ENCODE data around the gene FAM81A.
A peak's percentile ranks its signal among the peaks of the same experiment; 100 is the strongest.

Gene FAM81A

GRCh38 chr15:59531066-59531675 is 93.2 kb downstream of the FAM81A start:
- H2BK120ac ChIP-seq (ENCODE audit: low read depth, low read length): no peak overlapping the region
- no peak overlapping the region for H3K18ac ChIP-seq (ENCODE audit: low read depth in 1 of 2, low read length in 2 of 2)
- no peak overlapping the region for H2BK12ac ChIP-seq (ENCODE audit: low read length in 2 of 2)
- H3K4ac ChIP-seq (ENCODE audit: low read depth in 1 of 2, low read length in 2 of 2): no peak overlapping the region
- DNase-seq: no peak
- no peak overlapping the region for H3K4me3 ChIP-seq (ENCODE audit: insufficient read depth in 1 of 2, low read depth in 1 of 2, low read length in 2 of 2)
- no peak overlapping the region for H3K27ac ChIP-seq (ENCODE audit: low read length, poor library complexity, severe bottlenecking)
- H3K23ac ChIP-seq (ENCODE audit: low read length in 2 of 2): no peak overlapping the region
- no peak overlapping the region for H2BK5ac ChIP-seq (ENCODE audit: low read depth, low read length, poor library complexity, severe bottlenecking)
- no peaks in the 10 kb centered on the region for H3K4me1 ChIP-seq (ENCODE audit: control insufficient read depth, insufficient read depth, low read depth, low read length)
- H4K91ac ChIP-seq (ENCODE audit: low read length): no peak overlapping the region
- H3K9ac ChIP-seq (ENCODE audit: low read length): no peak overlapping the region
- no peak overlapping the region for H2AFZ ChIP-seq (ENCODE audit: low read depth, low read length)
- no peak overlapping the region for H3K14ac ChIP-seq (ENCODE audit: low read length in 2 of 2)
- no peaks in the 10 kb centered on the region for H3K9me3 ChIP-seq (ENCODE audit: control insufficient read depth, low read length)
- 91% methylated on average over 7 of the region's 9 CpGs for WGBS
- H4K8ac ChIP-seq (ENCODE audit: low read length): no peak overlapping the region
- H3K4me2 ChIP-seq (ENCODE audit: low read length, poor library complexity, severe bottlenecking): no peak overlapping the region
- H3K36me3 ChIP-seq (ENCODE audit: control insufficient read depth in 1 of 2, insufficient read depth in 2 of 2, low read depth in 1 of 2, low read length in 2 of 2): no peaks in the 10 kb centered on the region
- peaks cover 0 to 10% of the 10 kb centered on the region in 2 experiments for H3K27me3 ChIP-seq (ENCODE audit: control insufficient read depth in 1 of 2, insufficient read depth in 1 of 2, low read length in 2 of 2)
- no peak overlapping the region for H2BK15ac ChIP-seq (ENCODE audit: low read depth, poor library complexity, severe bottlenecking)
- H3K79me1 ChIP-seq (replicated peaks; ENCODE audit: low read length, poor library complexity, severe bottlenecking): no peaks in the 10 kb centered on the region
- H2AK5ac ChIP-seq (ENCODE audit: low read length, severe bottlenecking): no peak overlapping the region

- 0% methylated on average over 3 of the region's 8 CpGs for WGBS
- no peak overlapping the region for H2BK12ac ChIP-seq (ENCODE audit: low read length in 2 of 2)
Measured at GRCh38 chr15:59532770-59533379, 94.9 kb downstream of the FAM81A start.

GRCh38 chr15:59536553-59536952 is 98.6 kb downstream of the FAM81A start:
- H3K4me1 ChIP-seq (ENCODE audit: control insufficient read depth, insufficient read depth, low read depth, low read length): no peaks in the 10 kb centered on the region
- WGBS: 95% methylated on average over 4 of the region's 6 CpGs

More at GRCh38 chr15:59532770-59533379, 94.9 kb downstream of the FAM81A start:
- no peak overlapping the region for H2BK15ac ChIP-seq (ENCODE audit: low read depth, poor library complexity, severe bottlenecking)
- no peak overlapping the region for H2AFZ ChIP-seq (ENCODE audit: low read depth, low read length)
- H4K91ac ChIP-seq (ENCODE audit: low read length): no peak overlapping the region
- peak overlapping the region; percentile 41 for H3K9ac ChIP-seq (ENCODE audit: low read length)
- no peak overlapping the region for H2BK5ac ChIP-seq (ENCODE audit: low read depth, low read length, poor library complexity, severe bottlenecking)
- H3K23ac ChIP-seq (ENCODE audit: low read length in 2 of 2): no peak overlapping the region
- H3K4me2 ChIP-seq (ENCODE audit: low read length, poor library complexity, severe bottlenecking): no peak overlapping the region
- H3K4me3 ChIP-seq (ENCODE audit: insufficient read depth in 1 of 2, low read depth in 1 of 2, low read length in 2 of 2): no peak overlapping the region
- no peaks in the 10 kb centered on the region for H3K79me1 ChIP-seq (replicated peaks; ENCODE audit: low read length, poor library complexity, severe bottlenecking)
- H3K27me3 ChIP-seq (ENCODE audit: control insufficient read depth in 1 of 2, insufficient read depth in 1 of 2, low read length in 2 of 2): peaks cover 0 to 19% of the 10 kb centered on the region in 2 experiments
- H3K14ac ChIP-seq (ENCODE audit: low read length in 2 of 2): no peak overlapping the region
- no peak overlapping the region for H3K27ac ChIP-seq (ENCODE audit: low read length, poor library complexity, severe bottlenecking)
- no peak overlapping the region for H3K18ac ChIP-seq (ENCODE audit: low read depth in 1 of 2, low read length in 2 of 2)
- H4K8ac ChIP-seq (ENCODE audit: low read length): no peak overlapping the region
- H2BK120ac ChIP-seq (ENCODE audit: low read depth, low read length): no peak overlapping the region
- no peaks in the 10 kb centered on the region for H3K36me3 ChIP-seq (ENCODE audit: control insufficient read depth in 1 of 2, insufficient read depth in 2 of 2, low read depth in 1 of 2, low read length in 2 of 2)
- H3K4ac ChIP-seq (ENCODE audit: low read depth in 1 of 2, low read length in 2 of 2): no peak overlapping the region
- H3K9me3 ChIP-seq (ENCODE audit: control insufficient read depth, low read length): no peaks in the 10 kb centered on the region
- DNase-seq: peak; percentile 36
- no peaks in the 10 kb centered on the region for H3K4me1 ChIP-seq (ENCODE audit: control insufficient read depth, insufficient read depth, low read depth, low read length)
- no peak overlapping the region for H2AK5ac ChIP-seq (ENCODE audit: low read length, severe bottlenecking)

GRCh38 chr15:59537403-59537802 is 99.4 kb downstream of the FAM81A start:
- H3K9ac ChIP-seq (ENCODE audit: low read length): no peak overlapping the region
- 100% methylated on average over 1 of the region's 2 CpGs for WGBS
- H3K23ac ChIP-seq (ENCODE audit: low read length in 2 of 2): no peak overlapping the region
- no peak overlapping the region for H2AFZ ChIP-seq (ENCODE audit: low read depth, low read length)
- H3K14ac ChIP-seq (ENCODE audit: low read length in 2 of 2): no peak overlapping the region
- DNase-seq: no peak
- H3K18ac ChIP-seq (ENCODE audit: low read depth in 1 of 2, low read length in 2 of 2): no peak overlapping the region
- no peak overlapping the region for H3K27ac ChIP-seq (ENCODE audit: low read length, poor library complexity, severe bottlenecking)
- no peak overlapping the region for H2BK12ac ChIP-seq (ENCODE audit: low read length in 2 of 2)
- H3K4me1 ChIP-seq (ENCODE audit: control insufficient read depth, insufficient read depth, low read depth, low read length): no peaks in the 10 kb centered on the region
- no peak overlapping the region for H4K91ac ChIP-seq (ENCODE audit: low read length)
- H2AK5ac ChIP-seq (ENCODE audit: low read length, severe bottlenecking): no peak overlapping the region
- no peak overlapping the region for H4K8ac ChIP-seq (ENCODE audit: low read length)
- peaks cover 0 to 18% of the 10 kb centered on the region in 2 experiments for H3K27me3 ChIP-seq (ENCODE audit: control insufficient read depth in 1 of 2, insufficient read depth in 1 of 2, low read length in 2 of 2)
- no peaks in the 10 kb centered on the region for H3K9me3 ChIP-seq (ENCODE audit: control insufficient read depth, low read length)
- no peak overlapping the region for H2BK5ac ChIP-seq (ENCODE audit: low read depth, low read length, poor library complexity, severe bottlenecking)
- H3K4me3 ChIP-seq (ENCODE audit: insufficient read depth in 1 of 2, low read depth in 1 of 2, low read length in 2 of 2): no peak overlapping the region
- H2BK15ac ChIP-seq (ENCODE audit: low read depth, poor library complexity, severe bottlenecking): no peak overlapping the region
- H3K36me3 ChIP-seq (ENCODE audit: control insufficient read depth in 1 of 2, insufficient read depth in 2 of 2, low read depth in 1 of 2, low read length in 2 of 2): no peaks in the 10 kb centered on the region
- H3K79me1 ChIP-seq (replicated peaks; ENCODE audit: low read length, poor library complexity, severe bottlenecking): no peaks in the 10 kb centered on the region
- no peak overlapping the region for H2BK120ac ChIP-seq (ENCODE audit: low read depth, low read length)
- H3K4me2 ChIP-seq (ENCODE audit: low read length, poor library complexity, severe bottlenecking): no peak overlapping the region
- no peak overlapping the region for H3K4ac ChIP-seq (ENCODE audit: low read depth in 1 of 2, low read length in 2 of 2)

More at GRCh38 chr15:59536553-59536952, 98.6 kb downstream of the FAM81A start:
- no peak overlapping the region for H2AK5ac ChIP-seq (ENCODE audit: low read length, severe bottlenecking)
- no peak overlapping the region for H3K9ac ChIP-seq (ENCODE audit: low read length)
- H3K23ac ChIP-seq (ENCODE audit: low read length in 2 of 2): no peak overlapping the region
- peaks cover 0 to 13% of the 10 kb centered on the region in 2 experiments for H3K27me3 ChIP-seq (ENCODE audit: control insufficient read depth in 1 of 2, insufficient read depth in 1 of 2, low read length in 2 of 2)
- H3K36me3 ChIP-seq (ENCODE audit: control insufficient read depth in 1 of 2, insufficient read depth in 2 of 2, low read depth in 1 of 2, low read length in 2 of 2): no peaks in the 10 kb centered on the region
- H2BK12ac ChIP-seq (ENCODE audit: low read length in 2 of 2): no peak overlapping the region
- H3K79me1 ChIP-seq (replicated peaks; ENCODE audit: low read length, poor library complexity, severe bottlenecking): no peaks in the 10 kb centered on the region
- no peak overlapping the region for H2BK120ac ChIP-seq (ENCODE audit: low read depth, low read length)
- no peak overlapping the region for H2BK15ac ChIP-seq (ENCODE audit: low read depth, poor library complexity, severe bottlenecking)
- no peak overlapping the region for H3K27ac ChIP-seq (ENCODE audit: low read length, poor library complexity, severe bottlenecking)
- H2AFZ ChIP-seq (ENCODE audit: low read depth, low read length): no peak overlapping the region
- no peak for DNase-seq
- H3K4me2 ChIP-seq (ENCODE audit: low read length, poor library complexity, severe bottlenecking): no peak overlapping the region
- H4K8ac ChIP-seq (ENCODE audit: low read length): no peak overlapping the region
- no peak overlapping the region for H4K91ac ChIP-seq (ENCODE audit: low read length)
- no peak overlapping the region for H3K14ac ChIP-seq (ENCODE audit: low read length in 2 of 2)
- no peak overlapping the region for H3K4ac ChIP-seq (ENCODE audit: low read depth in 1 of 2, low read length in 2 of 2)
- no peak overlapping the region for H2BK5ac ChIP-seq (ENCODE audit: low read depth, low read length, poor library complexity, severe bottlenecking)
- H3K18ac ChIP-seq (ENCODE audit: low read depth in 1 of 2, low read length in 2 of 2): no peak overlapping the region
- H3K4me3 ChIP-seq (ENCODE audit: insufficient read depth in 1 of 2, low read depth in 1 of 2, low read length in 2 of 2): no peak overlapping the region
- no peaks in the 10 kb centered on the region for H3K9me3 ChIP-seq (ENCODE audit: control insufficient read depth, low read length)

All from mesenchymal stem cell (in vitro differentiated cells and primary cell).